GM10266 (cell line): Measurements from ENCODE around the gene HIC1.

Experiments
- DNase-seq: peaks from one replicate; pipeline ENCODE4 v3.0.0; 2012; ENCODE audit errors: extremely low spot score
- CTCF ChIP-seq: IDR thresholded peaks from 2 replicates; pipeline ENCODE4 v1.5.1; 2012; ENCODE audit warnings: mild to moderate bottlenecking, low read depth; ENCODE audit not compliant: control insufficient read depth, insufficient read depth; ENCODE audit errors: missing control alignments

The HIC1 gene

GRCh38 chr17:2085648-2085949, 30.7 kb downstream of the HIC1 start:
- no peak for TF ChIP-seq CTCF
- DNase-seq = no peak

- no peak for DNase-seq
- no peak for TF ChIP-seq CTCF
Measured at GRCh38 chr17:2086306-2086705, 31.4 kb downstream of the HIC1 start.

- DNase-seq = peak; percentile 48
- TF ChIP-seq CTCF = no peak
Measured at GRCh38 chr17:2087597-2088211, 32.8 kb downstream of the HIC1 start.

- no peak for TF ChIP-seq CTCF
- DNase-seq = no peak
Measured at GRCh38 chr17:2089021-2089422, 34.1 kb downstream of the HIC1 start.

GRCh38 chr17:2090210-2090641, 35.3 kb downstream of the HIC1 start:
- no peak for DNase-seq
- no peak for TF ChIP-seq CTCF

GRCh38 chr17:2090804-2091534, 36.1 kb downstream of the HIC1 start:
- no peak for DNase-seq
- no peak for TF ChIP-seq CTCF

GRCh38 chr17:2092253-2092652, 37.4 kb downstream of the HIC1 start:
- DNase-seq = no peak
- TF ChIP-seq CTCF = no peak
